Transverse colon (tissue), 4 donors: ENCODE results near the gene FAM25G.
"Not testable (repeated sequence)": the region's sequence is repeated elsewhere in the genome, so short reads cannot be mapped to it uniquely, and the experiment has no call there.

Experiments used
- CTCF ChIP-seq, 5 experiments: fragments of 200-600 bp in 3 of 5; fragments of 450-650 bp in 2 of 5; sonication (generic) in 3 of 5; IDR thresholded peaks; 1 replicate in 2 of 5; 2 replicates in 3 of 5; pipeline ENCODE4 v1.5.1; 2016 to 2017; ENCODE audit warnings: antibody characterized with exemption in 5 of 5, inconsistent platforms in 3 of 5, mild to moderate bottlenecking in 2 of 5, moderate library complexity in 1 of 5
- EP300 ChIP-seq: sonication (generic); formaldehyde crosslinking; IDR thresholded peaks from one replicate; pipeline ENCODE4 v1.6.1; 2017; ENCODE audit warnings: antibody characterized with exemption, low read depth
- POLR2A ChIP-seq: fragments of 450-650 bp; IDR thresholded peaks from one replicate; pipeline ENCODE4 v1.6.1; 2016; ENCODE audit warnings: antibody characterized with exemption, mild to moderate bottlenecking, moderate library complexity
- POLR2AphosphoS5 ChIP-seq, 3 donors: sonication (generic); formaldehyde crosslinking; IDR thresholded peaks; one replicate each; pipeline ENCODE4 v1.6.1; 2016; ENCODE audit warnings: antibody characterized with exemption in 3 of 3

- TF ChIP-seq CTCF (IDR thresholded peaks at IDR 0.05); POLR2A; EP300; POLR2AphosphoS5 (IDR thresholded peaks at IDR 0.05): not testable (repeated sequence)
These were observed 22.6 kb downstream of the FAM25G start for GRCh38 chr10:47468731-47469528.
